Trophoblast cell (in vitro differentiated cells and primary cell): ENCODE data around the gene CD300LB.

ENCODE experiments used
- DNase-seq, 2 donors: peaks; one replicate each; pipeline ENCODE4 v3.0.0-alpha.2; 2016
- H2AFZ ChIP-seq: 2 replicates; pipeline ENCODE4 v1.6.1; 2013; ENCODE audit warnings: low read length, moderate library complexity, mild to moderate bottlenecking; ENCODE audit not compliant: insufficient read depth, poor library complexity
- H2AK5ac ChIP-seq: 2 replicates; pipeline ENCODE4 v1.6.1; 2013; ENCODE audit warnings: mild to moderate bottlenecking, low read length
- H2BK120ac ChIP-seq: 2 replicates; pipeline ENCODE4 v1.6.1; 2013; ENCODE audit warnings: low read length, mild to moderate bottlenecking, moderate library complexity; ENCODE audit not compliant: insufficient read depth, poor library complexity
- H2BK12ac ChIP-seq: 2 replicates; pipeline ENCODE4 v1.6.1; 2013; ENCODE audit warnings: mild to moderate bottlenecking, low read length, moderate library complexity
- H2BK5ac ChIP-seq: 2 replicates; pipeline ENCODE4 v1.6.1; 2013; ENCODE audit warnings: low read length, low read depth, moderate library complexity, mild to moderate bottlenecking; ENCODE audit not compliant: poor library complexity
- H3K14ac ChIP-seq: 2 replicates; pipeline ENCODE4 v1.6.1; 2013; ENCODE audit warnings: mild to moderate bottlenecking, low read length
- H3K18ac ChIP-seq: 2 replicates; pipeline ENCODE4 v1.6.1; 2013; ENCODE audit warnings: mild to moderate bottlenecking, low read length
- H3K23ac ChIP-seq: 2 replicates; pipeline ENCODE4 v1.6.1; 2013; ENCODE audit warnings: low read length
- H3K27ac ChIP-seq: 2 replicates; pipeline ENCODE4 v1.5.1; 2013; ENCODE audit warnings: low read depth, mild to moderate bottlenecking, inconsistent platforms, low read length, moderate library complexity
- H3K27me3 ChIP-seq: 2 replicates; pipeline ENCODE4 v1.6.1; 2013; ENCODE audit warnings: inconsistent platforms, mild to moderate bottlenecking, low read length, moderate library complexity; ENCODE audit not compliant: insufficient read depth
- H3K36me3 ChIP-seq, 2 experiments: 1 replicate in 1 of 2; 2 replicates in 1 of 2; pipeline ENCODE4 v1.6.1; 2013; ENCODE audit warnings: low read length in 2 of 2, mild to moderate bottlenecking in 2 of 2, moderate library complexity in 1 of 2; ENCODE audit not compliant: insufficient read depth in 2 of 2, control insufficient read depth in 1 of 2
- H3K4ac ChIP-seq: 2 replicates; pipeline ENCODE4 v1.6.1; 2013; ENCODE audit warnings: low read depth, mild to moderate bottlenecking, low read length, moderate library complexity
- H3K4me1 ChIP-seq, 2 experiments: 1 replicate in 1 of 2; 2 replicates in 1 of 2; pipeline ENCODE4 v1.6.1; 2013; ENCODE audit warnings: low read length in 2 of 2, mild to moderate bottlenecking in 2 of 2, moderate library complexity in 1 of 2; ENCODE audit not compliant: insufficient read depth in 2 of 2, control insufficient read depth in 1 of 2
- H3K4me2 ChIP-seq: 2 replicates; pipeline ENCODE4 v1.6.1; 2013; ENCODE audit warnings: inconsistent platforms, mild to moderate bottlenecking, low read length, moderate library complexity
- H3K4me3 ChIP-seq: 2 replicates; pipeline ENCODE4 v1.5.1; 2013; ENCODE audit warnings: mild to moderate bottlenecking, low read depth, low read length, inconsistent platforms
- H3K79me1 ChIP-seq: one replicate; pipeline ENCODE4 v1.6.1; 2013; ENCODE audit warnings: low read length
- H3K79me2 ChIP-seq: 2 replicates; pipeline ENCODE4 v1.6.1; 2013; ENCODE audit warnings: low read length, mild to moderate bottlenecking; ENCODE audit not compliant: control insufficient read depth, insufficient read depth, poor library complexity
- H3K9ac ChIP-seq: 2 replicates; pipeline ENCODE4 v1.6.1; 2013; ENCODE audit warnings: mild to moderate bottlenecking, low read length
- H3K9me3 ChIP-seq: 2 replicates; pipeline ENCODE4 v1.6.1; 2013; ENCODE audit warnings: low read depth, mild to moderate bottlenecking, control low read depth, inconsistent platforms, low read length; ENCODE audit not compliant: insufficient read depth
- H4K12ac ChIP-seq: 2 replicates; pipeline ENCODE4 v1.6.1; 2013; ENCODE audit warnings: low read depth, mild to moderate bottlenecking, low read length, moderate library complexity
- H4K8ac ChIP-seq: 2 replicates; pipeline ENCODE4 v1.6.1; 2013; ENCODE audit warnings: low read depth, mild to moderate bottlenecking, low read length, moderate library complexity
- H4K91ac ChIP-seq: one replicate; pipeline ENCODE4 v1.6.1; 2013; ENCODE audit warnings: low read depth, mild to moderate bottlenecking, low read length, moderate library complexity
- WGBS: extraction: QIAGEN DNeasy Blood & Tissue Kit; methylation state at CpG from one replicate; pipeline ENCODE4 v1.1.7; 2013; ENCODE audit warnings: missing lambda C conversion rate; ENCODE audit not compliant: insufficient read length, insufficient coverage; ENCODE audit errors: extremely low coverage; 5-methylcytosine and 5-hydroxymethylcytosine counted together

CD300LB gene

DNA sequence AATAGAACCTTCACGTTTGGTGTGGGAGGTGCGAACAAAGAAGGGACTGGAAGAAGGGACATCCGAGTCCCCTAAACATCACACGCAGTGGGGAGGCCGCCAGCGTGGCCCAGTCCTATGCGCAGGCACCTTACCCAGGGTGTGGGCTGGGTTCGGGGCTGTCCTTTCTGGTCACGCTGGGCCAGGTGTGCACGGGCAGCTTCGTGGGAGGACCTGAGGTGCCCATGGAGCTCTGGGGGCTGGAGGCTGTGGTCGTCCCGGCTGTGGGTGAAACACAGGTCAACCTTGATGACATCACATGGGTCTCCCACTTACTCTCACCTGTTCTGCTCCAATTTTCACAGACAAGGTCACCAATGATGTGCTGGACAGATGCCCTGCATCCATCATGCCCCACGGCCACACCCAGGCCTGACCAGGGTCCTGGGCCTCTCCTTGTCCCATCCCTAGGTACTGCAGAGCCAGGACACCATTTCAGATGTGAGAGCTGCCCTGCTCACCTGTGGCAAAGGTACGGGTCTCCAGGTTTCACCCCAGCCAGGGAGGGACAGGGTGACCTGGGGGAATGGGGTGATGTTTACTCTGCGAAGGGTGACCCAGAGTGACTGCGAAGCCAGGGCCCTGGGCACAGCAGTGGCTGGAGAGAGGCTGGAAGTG lies 11.6 kb upstream of the CD300LB start:
- no peak overlapping the region for H2AK5ac ChIP-seq
- no peak overlapping the region for H2BK12ac ChIP-seq
- no peaks in the 10 kb centered on the region for H3K9me3 ChIP-seq
- no peak for DNase-seq
- H3K4me1 ChIP-seq, result no peaks in the 10 kb centered on the region
- H4K91ac ChIP-seq, result no peak overlapping the region
- no peak overlapping the region for H3K23ac ChIP-seq
- no peak overlapping the region for H2BK5ac ChIP-seq
- WGBS, result no CpG with 5 or more reads among the region's 17 CpGs
- H3K36me3 ChIP-seq, result no peaks in the 10 kb centered on the region
- no peaks in the 10 kb centered on the region for H3K79me1 ChIP-seq
- H2AFZ ChIP-seq, result no peak overlapping the region
- H3K14ac ChIP-seq, result no peak overlapping the region
- H3K4me3 ChIP-seq, result no peak overlapping the region
- H3K27me3 ChIP-seq, result no peaks in the 10 kb centered on the region
- H4K8ac ChIP-seq, result no peak overlapping the region
- no peak overlapping the region for H3K4me2 ChIP-seq
- no peak overlapping the region for H3K4ac ChIP-seq
- no peak overlapping the region for H4K12ac ChIP-seq
- no peaks in the 10 kb centered on the region for H3K79me2 ChIP-seq
- no peak overlapping the region for H3K27ac ChIP-seq
- no peak overlapping the region for H3K18ac ChIP-seq
- no peak overlapping the region for H3K9ac ChIP-seq
- no peak overlapping the region for H2BK120ac ChIP-seq

GRCh38 chr17:74542166-74542565 lies 10.9 kb upstream of the CD300LB start:
- Histone ChIP-seq H3K4me1 (no peaks in the 10 kb centered on the region), H2BK5ac (no peak overlapping the region), H2AK5ac (no peak overlapping the region), H2AFZ (no peak overlapping the region), H4K8ac (no peak overlapping the region), H3K18ac (no peak overlapping the region), H3K4me2 (no peak overlapping the region), H3K4ac (no peak overlapping the region), H2BK12ac (no peak overlapping the region), H3K4me3 (no peak overlapping the region), H2BK120ac (no peak overlapping the region), H3K27me3 (no peaks in the 10 kb centered on the region), H4K12ac (no peak overlapping the region), H3K27ac (no peak overlapping the region), H3K14ac (no peak overlapping the region), H3K79me1 (no peaks in the 10 kb centered on the region), H3K23ac (no peak overlapping the region), H3K79me2 (no peaks in the 10 kb centered on the region), H3K9me3 (no peaks in the 10 kb centered on the region), H3K9ac (no peak overlapping the region), H3K36me3 (no peaks in the 10 kb centered on the region), H4K91ac (no peak overlapping the region)
- DNase-seq, result no peak
- no CpG with 5 or more reads among the region's 5 CpGs for WGBS

GRCh38 chr17:74541176-74542111 lies 10.2 kb upstream of the CD300LB start:
- Histone ChIP-seq H2AK5ac (no peak overlapping the region), H3K79me2 (no peaks in the 10 kb centered on the region), H2AFZ (no peak overlapping the region), H2BK120ac (no peak overlapping the region), H3K27ac (no peak overlapping the region), H3K4ac (no peak overlapping the region), H3K4me1 (no peaks in the 10 kb centered on the region), H3K9ac (no peak overlapping the region), H3K79me1 (no peaks in the 10 kb centered on the region), H3K18ac (no peak overlapping the region), H3K4me2 (no peak overlapping the region), H3K27me3 (no peaks in the 10 kb centered on the region), H3K14ac (no peak overlapping the region), H4K91ac (no peak overlapping the region), H4K12ac (no peak overlapping the region), H2BK12ac (no peak overlapping the region), H3K36me3 (no peaks in the 10 kb centered on the region), H3K23ac (no peak overlapping the region), H2BK5ac (no peak overlapping the region), H3K4me3 (no peak overlapping the region), H4K8ac (no peak overlapping the region), H3K9me3 (no peaks in the 10 kb centered on the region)
- no CpG with 5 or more reads among the region's 23 CpGs for WGBS
- no peak for DNase-seq

- Histone ChIP-seq H3K9me3 (no peaks in the 10 kb centered on the region), H3K4me1 (no peaks in the 10 kb centered on the region), H3K79me1 (no peaks in the 10 kb centered on the region), H2BK12ac (no peak overlapping the region), H3K27me3 (no peaks in the 10 kb centered on the region), H3K14ac (no peak overlapping the region), H4K12ac (no peak overlapping the region), H3K4me3 (no peak overlapping the region), H2BK5ac (no peak overlapping the region), H4K91ac (no peak overlapping the region), H2AFZ (no peak overlapping the region), H3K4me2 (no peak overlapping the region), H2BK120ac (no peak overlapping the region), H2AK5ac (no peak overlapping the region), H3K4ac (no peak overlapping the region), H3K18ac (no peak overlapping the region), H3K79me2 (no peaks in the 10 kb centered on the region), H3K36me3 (no peaks in the 10 kb centered on the region), H3K9ac (no peak overlapping the region), H3K27ac (no peak overlapping the region), H3K23ac (no peak overlapping the region), H4K8ac (no peak overlapping the region)
- no CpG with 5 or more reads among the region's 10 CpGs for WGBS
- DNase-seq, result no peak
Measured at GRCh38 chr17:74539281-74539820, 8.1 kb upstream of the CD300LB start.
